Naive thymus-derived CD8-positive, alpha-beta T cell (primary cell): Measurements from ENCODE around the gene PGAM5. TPM values are rescaled to one million over a fixed set of nuclear protein-coding genes. Genes with fewer than 3 reads are reported as not detected.
A peak's percentile ranks its signal among the peaks of the same experiment; 100 is the strongest.

Experiments used
- ATAC-seq, 2 donors: fragments of 150-1000 bp; cut with Tn5 transposase in 1 of 2; sonication (Bioruptor Pico), chemical (Tn5 transposase) in 1 of 2; 1 replicate in 1 of 2; 2 replicates in 1 of 2; pipeline ENCODE4 v1.10.0; 2021; ENCODE audit warnings: mild to moderate bottlenecking in 2 of 2, moderate library complexity in 2 of 2
- POLR2A ChIA-PET: fragments of 350-600 bp; sonication (Branson Sonifier 250); formaldehyde crosslinking; loops from one replicate; lab custom pipeline; 2021; ENCODE audit warnings: antibody characterized with exemption; lab: Charles Lee
- DNase-seq, 10 donors: peaks; one replicate each; pipeline versions ENCODE4 v3.0.0 to v3.0.0-alpha.2; 2020 to 2022
- H3K27ac Mint-ChIP-seq, 10 donors: one replicate each; pipeline ENCODE4 v1.8.0; 2020 to 2022; ENCODE audit warnings: mild to moderate bottlenecking in 10 of 10, mixed read lengths in 10 of 10, moderate library complexity in 4 of 10, inconsistent platforms in 1 of 10
- H3K27me3 Mint-ChIP-seq, 5 donors: one replicate each; pipeline ENCODE4 v1.8.0; 2021 to 2022; ENCODE audit warnings: mixed read lengths in 5 of 5
- H3K36me3 Mint-ChIP-seq, 3 donors: one replicate each; pipeline ENCODE4 v1.8.0; 2020 to 2022; ENCODE audit warnings: mixed read lengths in 3 of 3, mild to moderate bottlenecking in 2 of 3, inconsistent platforms in 1 of 3
- H3K4me1 Mint-ChIP-seq, 4 donors: one replicate each; pipeline ENCODE4 v1.8.0; 2021 to 2022; ENCODE audit warnings: mixed read lengths in 4 of 4
- H3K4me3 Mint-ChIP-seq, 10 donors: one replicate each; pipeline ENCODE4 v1.8.0; 2020 to 2022; ENCODE audit warnings: mild to moderate bottlenecking in 10 of 10, mixed read lengths in 10 of 10, moderate library complexity in 6 of 10, inconsistent platforms in 1 of 10
- H3K9me3 Mint-ChIP-seq, 9 donors: one replicate each; pipeline ENCODE4 v1.8.0; 2020 to 2022; ENCODE audit warnings: mixed read lengths in 9 of 9, mild to moderate bottlenecking in 3 of 9, inconsistent platforms in 1 of 9, moderate library complexity in 1 of 9
- polyA plus RNA-seq, 3 donors: library from polyadenylated mRNA; unstranded; fragments of 300-500 nt; fragmentation: Illumina TruSeq; gene quantifications; one replicate each; pipeline ENCODE4 v1.2.3, GENCODE V29; 2021
- total RNA-seq, 8 experiments: library from RNA in 2 of 8; stranded (reverse) in 2 of 8; gene quantifications; one replicate each; pipeline ENCODE4 v1.2.3 and lab custom pipeline; 2021 to 2026

PGAM5 gene
- total RNA-seq = 10 to 100 TPM; 27.5 to 28.9 TPM
- 10 to 100 TPM; 20.9 to 30.9 (median 23.8) TPM for polyA plus RNA-seq
- total RNA-seq (lab: John Stamatoyannopoulos, UW) = 24.6 to 178 (median 41.1) reads per million in 6 experiments

DNA sequence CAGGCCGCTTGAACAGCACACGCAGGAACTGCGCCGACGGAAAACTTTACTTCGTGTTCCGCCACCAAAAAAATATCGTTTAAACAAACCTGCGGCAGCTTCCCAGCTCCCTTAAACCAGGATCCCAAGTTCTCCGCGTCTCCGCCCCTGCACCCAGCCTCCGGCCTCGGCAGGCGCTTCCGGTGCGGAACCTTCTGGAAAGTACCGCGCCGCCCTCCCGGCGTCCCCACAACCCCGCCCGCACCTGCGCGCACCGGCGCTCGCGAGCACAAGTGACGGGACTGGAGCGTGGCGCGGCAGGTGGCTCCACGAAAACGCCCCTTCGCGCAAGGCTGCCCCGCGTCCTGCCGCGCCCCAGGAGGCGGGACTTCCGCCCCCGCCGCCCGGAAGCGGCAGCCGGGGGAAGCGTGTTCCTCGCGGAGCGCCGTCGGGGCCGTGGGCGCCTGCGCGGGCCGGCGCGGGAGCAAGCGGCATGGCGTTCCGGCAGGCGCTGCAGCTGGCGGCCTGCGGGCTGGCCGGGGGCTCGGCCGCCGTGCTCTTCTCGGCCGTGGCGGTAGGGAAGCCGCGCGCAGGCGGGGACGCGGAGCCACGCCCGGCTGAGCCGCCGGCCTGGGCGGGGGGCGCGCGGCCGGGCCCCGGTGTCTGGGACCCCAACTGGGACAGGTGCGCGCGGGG, at the start of gene PGAM5:
Gene PGAM5, plus strand, starts transcription at position 438 of the 675 bp plus-strand sequence. Its CDS starts 35 bp downstream, at position 473.
- H3K4me1 Mint-ChIP-seq = peaks cover 8 to 37% (median 18%) of the 10 kb centered on the region in 4 donors
- DNase-seq (peak; percentile 85 to 95 (median 94)), ATAC-seq (peak; percentile 93 to 97)
- H3K27ac Mint-ChIP-seq = peak within 1 kb of the TSS; percentile 88 to 96 (median 94)
- POLR2A ChIA-PET = interaction anchor here (0.7 to 1.8 kb wide), 6 partner anchors 47 to 276 kb away, joined by 3 to 6 read pairs (median 4); partner anchors contain the start of genes CHFR, GOLGA3 and ZNF26
- peaks cover 8 to 12% (median 12%) of the 10 kb centered on the region in 3 donors for H3K36me3 Mint-ChIP-seq
- no peaks in the 10 kb centered on the region for H3K27me3 Mint-ChIP-seq
- H3K9me3 Mint-ChIP-seq = peaks cover 0 to 34% (median 4%) of the 10 kb centered on the region in 9 donors
- H3K4me3 Mint-ChIP-seq = peak within 1 kb of the TSS; percentile 79 to 92 (median 89)

GRCh38 chr12:132660996-132661395, 49.6 kb upstream of the PGAM5 start:
- Mint-ChIP-seq H3K4me1 (peaks cover 15 to 39% (median 26%) of the 10 kb centered on the region in 4 donors), H3K4me3 (no peak overlapping the region), H3K27me3 (no peaks in the 10 kb centered on the region), H3K36me3 (peaks cover 0 to 65% (median 18%) of the 10 kb centered on the region in 3 donors), H3K27ac (peak overlapping the region in 4 of 10 donors; percentile 18 to 57 (median 37)), H3K9me3 (no peaks in the 10 kb centered on the region)
- POLR2A ChIA-PET = no interaction called here
- DNase-seq (no peak), ATAC-seq (no peak)

DNA sequence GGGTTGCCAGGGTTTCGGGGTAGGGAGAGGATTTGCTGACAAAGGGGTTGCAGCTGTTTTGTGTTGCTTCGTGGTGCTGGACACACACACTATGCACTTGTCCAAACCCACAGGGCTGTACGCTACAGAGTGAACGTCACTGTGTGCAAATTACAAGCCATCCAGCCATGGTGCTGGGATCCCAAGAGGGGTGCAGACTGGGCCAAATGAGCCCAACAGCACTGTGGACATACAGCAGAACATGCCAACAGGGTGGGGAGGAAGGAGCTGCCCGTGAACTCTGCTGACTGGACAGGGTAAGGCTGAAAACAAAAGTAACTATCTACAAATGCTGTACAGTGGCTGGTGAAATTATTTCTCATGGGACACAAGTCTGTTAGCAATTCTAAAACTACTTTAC, 48.7 kb upstream of the PGAM5 start:
- peak overlapping the region in 3 of 10 donors; percentile 2 to 70 (median 37) for H3K27ac Mint-ChIP-seq
- POLR2A ChIA-PET = no interaction called here
- no peaks in the 10 kb centered on the region for H3K9me3 Mint-ChIP-seq
- H3K27me3 Mint-ChIP-seq = no peaks in the 10 kb centered on the region
- H3K36me3 Mint-ChIP-seq = peaks cover 0 to 69% (median 22%) of the 10 kb centered on the region in 3 donors
- H3K4me3 Mint-ChIP-seq = no peak overlapping the region
- DNase-seq = no peak
- ATAC-seq = no peak
- peaks cover 15 to 39% (median 26%) of the 10 kb centered on the region in 4 donors for H3K4me1 Mint-ChIP-seq

- peaks cover 5 to 69% (median 25%) of the 10 kb centered on the region in 3 donors for H3K36me3 Mint-ChIP-seq
- H3K4me3 Mint-ChIP-seq = peak overlapping the region in 2 of 10 donors; percentile 0 to 16
- H3K27me3 Mint-ChIP-seq = no peaks in the 10 kb centered on the region
- peak overlapping the region in 6 of 10 donors; percentile 35 to 86 (median 47) for H3K27ac Mint-ChIP-seq
- no peaks in the 10 kb centered on the region for H3K9me3 Mint-ChIP-seq
- DNase-seq (no peak), ATAC-seq (no peak)
- POLR2A ChIA-PET = interaction anchor here (0.9 kb wide), 1 partner anchor 47 kb away, joined by 4 read pairs; the partner anchor contains the start of gene PGAM5
- peaks cover 15 to 39% (median 26%) of the 10 kb centered on the region in 4 donors for H3K4me1 Mint-ChIP-seq
Measured at GRCh38 chr12:132662901-132663755, 47.5 kb upstream of the PGAM5 start.

DNA sequence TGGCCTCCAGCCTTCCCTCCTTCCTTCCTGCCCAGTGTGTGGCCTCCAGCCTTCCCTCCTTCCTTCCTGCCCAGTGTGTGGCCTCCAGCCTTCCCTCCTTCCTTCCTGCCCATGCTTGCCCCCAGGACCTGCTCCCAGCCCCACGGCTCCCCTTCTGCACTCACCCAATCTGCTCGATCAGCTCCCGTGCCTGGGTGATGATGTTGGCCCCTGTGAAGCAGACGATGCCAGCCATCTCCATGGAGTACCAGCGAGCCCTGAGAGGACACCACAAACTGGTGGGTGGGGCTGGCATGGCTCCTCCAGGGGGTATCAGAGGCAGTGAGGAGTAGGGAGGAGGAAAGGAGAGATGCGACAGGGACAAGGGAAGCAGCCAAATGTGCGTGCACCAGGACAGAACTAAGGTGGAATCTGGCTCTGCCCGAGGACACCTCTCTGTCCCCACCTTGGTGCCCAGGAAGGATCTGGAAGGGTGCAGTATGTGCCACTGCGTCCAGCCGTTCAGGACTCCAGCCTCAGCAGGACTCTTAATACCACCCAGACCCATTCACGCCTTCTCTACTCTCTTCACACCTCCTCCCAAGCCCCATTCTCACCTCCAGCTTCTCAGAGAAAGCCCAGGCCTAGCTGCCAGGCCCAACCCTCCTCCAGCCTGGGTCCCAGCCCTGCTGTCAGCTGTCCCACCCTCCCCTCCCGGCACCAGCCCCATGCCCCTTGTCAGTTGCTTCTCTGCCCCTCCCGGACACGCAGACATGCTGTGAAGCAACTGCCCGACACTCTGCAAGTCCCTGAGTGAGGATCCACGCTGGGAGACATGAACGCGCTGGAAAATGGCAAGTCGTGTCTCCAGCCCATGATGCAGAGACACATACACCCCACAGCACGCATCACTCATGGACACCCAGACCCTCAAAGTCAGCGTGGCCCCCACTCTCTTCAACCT, 46.2 kb upstream of the PGAM5 start:
- Mint-ChIP-seq H3K27me3 (no peaks in the 10 kb centered on the region), H3K9me3 (no peaks in the 10 kb centered on the region), H3K36me3 (peaks cover 5 to 74% (median 32%) of the 10 kb centered on the region in 3 donors), H3K27ac (no peak overlapping the region), H3K4me3 (no peak overlapping the region), H3K4me1 (peaks cover 15 to 34% (median 26%) of the 10 kb centered on the region in 4 donors)
- POLR2A ChIA-PET = interaction anchor here (0.9 kb wide), 1 partner anchor 46 kb away, joined by 4 read pairs; the partner anchor contains the start of gene PGAM5
- no peak for ATAC-seq
- no peak for DNase-seq

DNA sequence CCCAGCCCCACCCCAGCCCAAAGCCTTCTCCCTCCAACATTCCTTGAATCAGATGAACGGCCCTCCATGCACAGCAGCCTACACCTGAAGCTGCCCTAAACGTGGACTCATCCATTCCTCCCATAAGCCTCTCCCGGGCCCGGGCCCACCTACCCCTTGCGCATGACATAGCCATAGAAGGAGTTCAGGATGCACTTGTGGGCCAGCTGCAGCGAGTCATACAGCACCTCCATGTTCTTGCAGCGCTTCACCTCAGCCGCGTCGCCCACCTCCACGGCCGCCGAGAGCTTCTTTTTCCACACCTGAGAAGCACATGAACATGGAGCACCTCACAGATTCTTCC, 45.5 kb upstream of the PGAM5 start:
- H3K36me3 Mint-ChIP-seq = peaks cover 5 to 74% (median 32%) of the 10 kb centered on the region in 3 donors
- H3K4me3 Mint-ChIP-seq = no peak overlapping the region
- ATAC-seq (no peak), DNase-seq (no peak)
- H3K9me3 Mint-ChIP-seq = no peaks in the 10 kb centered on the region
- no peak overlapping the region for H3K27ac Mint-ChIP-seq
- no peaks in the 10 kb centered on the region for H3K27me3 Mint-ChIP-seq
- POLR2A ChIA-PET = no interaction called here
- H3K4me1 Mint-ChIP-seq = peaks cover 12 to 28% (median 21%) of the 10 kb centered on the region in 4 donors

DNA sequence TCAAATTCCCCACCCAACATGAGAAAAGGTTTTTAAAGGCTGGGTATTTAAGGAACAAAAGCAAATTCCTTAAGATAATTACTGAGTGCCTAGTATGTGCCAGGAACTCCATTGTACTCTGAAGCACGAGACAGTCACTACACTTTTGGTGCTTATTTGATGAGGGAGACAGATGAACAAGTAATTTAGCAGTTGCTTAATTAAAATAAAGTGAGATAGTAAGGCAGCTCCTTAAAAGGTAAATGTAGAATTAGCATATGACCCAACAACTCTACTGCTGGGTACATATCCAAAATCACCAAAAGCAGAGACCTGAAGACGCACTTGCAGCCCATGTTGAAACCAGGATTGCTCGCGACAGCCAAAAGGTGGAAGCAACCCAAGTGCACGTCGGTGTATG, 44.8 kb upstream of the PGAM5 start:
- POLR2A ChIA-PET = no interaction called here

DNA sequence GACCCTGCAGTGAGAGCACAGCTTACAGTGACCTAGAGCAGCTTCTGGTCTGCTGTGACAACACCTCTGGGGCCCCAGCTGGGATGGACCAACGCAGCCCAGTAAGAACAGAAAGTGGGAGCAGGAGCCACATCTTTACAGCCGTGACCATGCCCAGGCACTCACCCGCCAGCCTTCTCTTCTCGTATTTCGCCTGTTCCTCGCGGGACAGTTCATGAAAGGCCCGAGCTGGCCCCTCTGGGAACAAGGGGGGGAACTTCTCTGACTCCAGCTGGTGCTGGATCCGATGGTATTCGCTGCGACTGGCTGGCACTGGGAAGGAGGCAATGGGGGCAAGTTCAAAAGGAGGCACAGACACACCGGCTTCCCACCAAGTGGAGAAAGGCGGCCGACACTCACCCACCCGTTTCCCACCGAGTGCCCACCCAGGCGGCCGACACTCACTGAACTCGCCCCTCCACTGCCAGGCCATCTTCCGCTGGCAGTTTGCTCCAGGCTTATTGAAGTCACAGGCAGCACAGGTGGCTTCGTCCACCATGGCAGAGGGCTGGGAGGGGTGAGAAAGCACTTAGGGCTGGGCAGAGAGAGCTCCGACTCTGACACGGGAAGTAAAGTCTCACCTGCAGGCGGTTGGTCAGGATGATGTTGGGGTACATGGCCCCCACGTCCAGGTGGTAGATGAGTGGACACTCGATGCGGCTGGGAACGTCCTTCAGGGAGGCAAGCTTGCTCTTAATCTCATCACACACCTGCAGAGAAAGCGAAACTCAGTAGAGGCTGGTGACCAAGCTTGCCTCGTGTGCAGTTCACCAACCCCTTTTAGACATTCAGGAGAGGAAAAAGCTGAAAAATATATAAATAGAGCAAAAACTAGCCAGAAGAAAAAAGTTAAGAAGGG, 42.2 kb upstream of the PGAM5 start:
- POLR2A ChIA-PET = no interaction called here
- H3K27me3 Mint-ChIP-seq = no peaks in the 10 kb centered on the region
- H3K36me3 Mint-ChIP-seq = peaks cover 5 to 77% (median 31%) of the 10 kb centered on the region in 3 donors
- peaks cover 0 to 4% (median under 1%) of the 10 kb centered on the region in 4 donors for H3K4me1 Mint-ChIP-seq
- H3K27ac Mint-ChIP-seq = no peak overlapping the region
- no peak for DNase-seq
- H3K9me3 Mint-ChIP-seq = no peaks in the 10 kb centered on the region
- H3K4me3 Mint-ChIP-seq = no peak overlapping the region
- ATAC-seq = no peak

More for the DNA sequence above, 44.8 kb upstream of the PGAM5 start:
- Mint-ChIP-seq H3K36me3 (peaks cover 5 to 73% (median 30%) of the 10 kb centered on the region in 3 donors), H3K9me3 (no peaks in the 10 kb centered on the region), H3K4me1 (peaks cover 10 to 27% (median 19%) of the 10 kb centered on the region in 4 donors), H3K27me3 (no peaks in the 10 kb centered on the region), H3K4me3 (no peak overlapping the region), H3K27ac (no peak overlapping the region)
- no peak for ATAC-seq
- no peak for DNase-seq

DNA sequence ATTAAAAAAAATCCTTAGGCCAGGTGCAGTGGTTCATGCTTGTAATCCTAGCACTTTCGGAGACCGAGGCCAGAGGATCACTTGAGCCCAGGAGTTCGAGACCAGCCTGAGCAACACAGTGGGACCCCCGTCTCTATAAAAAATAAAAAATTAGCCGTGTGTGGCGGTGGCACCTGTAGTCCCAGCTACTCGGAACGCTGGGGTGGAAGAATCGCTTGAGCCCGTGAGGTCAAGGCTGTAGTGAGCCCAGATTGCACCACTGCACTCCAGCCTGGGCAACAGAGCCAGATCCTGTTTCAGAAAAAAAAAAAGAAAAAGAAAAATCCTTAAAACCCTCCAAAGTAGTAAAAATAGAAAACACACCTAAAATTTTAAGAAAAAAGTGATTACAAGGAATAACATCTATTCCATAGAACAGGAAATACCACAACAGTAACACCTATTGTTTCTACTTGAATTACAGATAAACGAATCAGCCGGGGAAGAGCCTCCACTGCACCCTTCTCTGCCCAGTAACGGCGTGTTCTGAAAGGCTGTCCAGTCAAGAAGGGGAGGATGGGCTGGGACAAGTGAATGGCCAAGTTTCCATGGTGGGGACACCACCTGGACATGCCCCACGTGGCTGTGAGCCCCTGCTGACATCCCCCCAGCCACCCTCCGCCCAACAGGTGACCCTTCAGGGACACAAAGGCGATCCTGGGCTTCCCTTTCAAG, 41.3 kb upstream of the PGAM5 start:
- ATAC-seq = no peak
- DNase-seq = no peak
- POLR2A ChIA-PET = no interaction called here
- H3K4me3 Mint-ChIP-seq = no peak overlapping the region
- H3K36me3 Mint-ChIP-seq = peaks cover 5 to 72% (median 31%) of the 10 kb centered on the region in 3 donors
- H3K27me3 Mint-ChIP-seq = no peaks in the 10 kb centered on the region
- H3K9me3 Mint-ChIP-seq = no peaks in the 10 kb centered on the region
- H3K27ac Mint-ChIP-seq = no peak overlapping the region
- peaks cover 0 to 3% (median 0%) of the 10 kb centered on the region in 4 donors for H3K4me1 Mint-ChIP-seq

DNA sequence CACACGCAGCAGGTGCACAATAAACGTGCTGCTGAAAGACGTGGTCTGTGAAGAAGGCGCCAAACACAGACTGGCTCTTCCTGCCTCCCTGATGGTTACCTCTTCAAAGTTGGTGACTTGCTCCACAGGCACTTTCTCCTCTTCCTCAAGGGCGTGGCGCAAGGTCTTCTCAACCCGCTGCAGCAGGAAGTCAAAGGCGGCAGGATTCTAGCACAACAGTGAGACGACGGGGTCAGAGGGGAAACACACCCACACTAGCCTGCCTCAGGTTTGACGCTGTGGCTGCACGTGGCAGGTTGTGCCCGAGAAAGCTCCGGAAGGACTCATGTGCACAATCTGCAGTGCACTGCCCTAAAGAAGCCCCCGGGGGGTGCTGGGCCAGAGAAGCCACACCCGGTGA, 38.5 kb upstream of the PGAM5 start:
- Mint-ChIP-seq H3K4me3 (no peak overlapping the region), H3K27me3 (no peaks in the 10 kb centered on the region), H3K36me3 (peaks cover 10 to 75% (median 31%) of the 10 kb centered on the region in 3 donors), H3K4me1 (peaks cover 0 to 1% (median 0%) of the 10 kb centered on the region in 4 donors), H3K9me3 (no peaks in the 10 kb centered on the region), H3K27ac (no peak overlapping the region)
- DNase-seq (no peak), ATAC-seq (no peak)
- POLR2A ChIA-PET = no interaction called here
